HG03064 (cell line): Measurements from ENCODE around the gene DNAH8.
"Not testable (repeated sequence)": the region's sequence is repeated elsewhere in the genome, so short reads cannot be mapped to it uniquely, and the experiment has no call there.

Source experiments
- ATAC-seq: cut with Tn5 transposase; IDR thresholded peaks from one replicate; pipeline ENCODE4 v1.9.1; 2021; ENCODE audit warnings: low read depth; ENCODE audit not compliant: unreplicated experiment

Gene DNAH8

DNA sequence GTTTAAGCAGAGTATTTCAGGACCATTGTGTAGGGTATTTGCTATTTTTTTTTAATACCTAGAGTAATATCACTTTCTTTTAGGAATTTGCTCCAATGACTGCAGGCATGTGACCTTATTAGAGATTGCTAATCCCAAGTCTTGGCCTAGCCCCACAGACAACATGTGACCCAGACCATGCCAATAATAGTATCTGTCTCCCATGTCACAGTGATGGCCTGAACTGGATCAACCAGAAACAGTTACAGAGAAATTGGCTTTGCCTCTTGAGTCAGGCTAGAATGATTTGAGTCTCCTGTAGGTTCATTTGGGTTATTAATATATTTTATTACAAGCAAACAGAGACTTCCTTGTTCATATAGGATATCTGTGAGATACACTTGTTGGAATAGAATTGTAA is 116.8 kb downstream of the DNAH8 start:
- no peak for ATAC-seq

DNA sequence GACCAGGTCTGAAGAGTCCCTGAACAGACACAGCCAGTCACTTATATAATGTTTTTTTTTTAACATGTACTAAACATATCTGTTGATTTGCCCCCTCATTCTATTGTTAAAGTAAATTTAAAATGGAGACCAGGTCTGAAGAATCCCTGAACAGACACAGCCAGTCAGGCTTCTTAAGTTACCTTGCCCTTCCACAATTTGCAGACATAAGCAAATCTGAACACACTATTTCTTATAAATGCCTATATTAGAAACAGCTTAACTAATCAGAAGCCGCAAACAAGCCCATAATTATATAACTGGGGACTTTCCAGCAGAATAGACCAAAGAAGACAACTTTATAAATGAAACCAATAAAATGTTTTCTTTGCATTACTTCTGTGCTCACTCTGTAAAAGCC is 118.2 kb downstream of the DNAH8 start:
- ATAC-seq = no peak

- no peak for ATAC-seq
These were observed 121.5 kb downstream of the DNAH8 start for GRCh38 chr6:38836585-38836984.

GRCh38 chr6:38837101-38837500 is 122.0 kb downstream of the DNAH8 start:
- no peak for ATAC-seq

GRCh38 chr6:38843798-38844197 is 128.7 kb downstream of the DNAH8 start:
- ATAC-seq = no peak

GRCh38 chr6:38845931-38846330 is 130.8 kb downstream of the DNAH8 start:
- ATAC-seq = no peak

- no peak for ATAC-seq
These were observed 131.2 kb downstream of the DNAH8 start for GRCh38 chr6:38846361-38846760.

DNA sequence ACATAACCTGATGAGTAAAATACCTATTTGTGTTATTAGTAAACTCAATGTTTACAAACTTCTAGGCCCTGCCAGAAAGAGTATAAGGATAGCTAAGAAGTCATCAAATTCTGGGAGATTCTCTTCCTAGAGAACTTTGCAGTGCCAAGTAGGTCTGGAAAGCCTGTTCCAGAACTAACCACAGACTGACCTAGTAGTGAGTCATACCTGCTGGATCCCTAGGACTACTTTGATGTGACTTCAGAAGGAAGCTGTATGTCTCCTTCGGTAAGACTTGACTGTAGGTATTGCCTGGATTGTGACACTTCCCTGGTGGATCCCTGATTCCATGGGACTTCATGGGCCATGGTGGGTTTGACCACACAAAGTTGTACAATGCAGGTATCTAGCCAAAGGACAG is 131.7 kb downstream of the DNAH8 start:
- no peak for ATAC-seq

- no peak for ATAC-seq
These were observed 132.4 kb downstream of the DNAH8 start for GRCh38 chr6:38847497-38847896.

DNA sequence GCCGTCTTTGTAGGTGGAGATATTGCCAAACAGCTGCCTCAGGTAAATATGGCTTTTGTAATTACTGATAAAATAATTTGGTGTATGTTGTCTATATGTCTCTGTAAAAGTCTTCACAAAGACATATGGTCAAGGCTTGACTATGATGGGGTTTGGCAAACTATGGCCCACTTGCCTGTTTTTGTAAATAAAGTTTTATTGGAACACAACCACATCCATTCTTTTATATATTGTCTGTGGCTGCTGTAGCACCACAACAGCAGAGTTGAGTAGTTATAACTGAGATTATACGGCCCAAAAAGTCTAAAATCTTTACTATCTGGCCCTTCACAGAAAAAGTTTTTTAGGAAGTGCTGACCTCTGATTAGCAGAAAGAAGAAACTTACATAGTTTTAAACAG is 133.6 kb downstream of the DNAH8 start:
- no peak for ATAC-seq

DNA sequence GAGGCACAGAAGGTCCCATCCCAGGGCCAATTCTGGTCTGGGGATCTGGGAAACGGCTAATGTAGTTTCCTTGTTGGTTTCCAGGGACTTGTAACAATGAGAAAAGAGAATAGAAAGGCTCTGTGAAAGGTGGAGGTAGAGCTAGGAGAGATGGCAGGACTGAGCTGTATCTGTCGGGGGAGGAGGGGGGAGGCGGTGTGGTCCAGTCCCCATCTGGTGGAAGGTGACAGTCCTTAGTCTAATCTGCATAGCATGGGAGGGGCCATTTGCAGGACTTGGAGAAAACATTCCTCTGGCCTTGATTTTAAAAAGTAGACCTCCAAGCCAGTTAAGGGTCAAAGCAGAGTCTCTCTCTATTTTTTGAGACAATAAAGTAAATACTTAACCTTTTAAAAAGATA is 137.1 kb downstream of the DNAH8 start:
- no peak for ATAC-seq

- no peak for ATAC-seq
These were observed 138.1 kb downstream of the DNAH8 start for GRCh38 chr6:38853236-38853635.

DNA sequence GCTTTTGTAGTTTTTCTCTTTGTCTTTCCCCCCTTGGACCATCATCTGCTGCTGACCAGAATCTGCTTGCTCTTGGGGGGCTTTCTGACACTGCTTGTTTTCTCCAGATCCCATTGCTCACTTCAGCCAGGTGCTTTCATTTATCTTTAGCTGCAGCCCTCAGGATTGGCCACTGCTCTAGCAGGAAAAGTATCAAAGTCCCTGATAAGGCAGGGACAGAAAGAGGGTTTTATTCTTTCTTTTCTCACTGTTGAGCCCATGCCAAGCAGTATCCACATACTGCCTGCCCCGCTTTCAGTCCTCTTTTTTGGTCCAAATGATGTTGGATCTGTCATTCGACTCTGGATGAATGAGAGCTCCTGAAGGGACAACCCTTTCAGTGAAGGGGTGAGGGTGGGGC is 141.4 kb downstream of the DNAH8 start:
- ATAC-seq = no peak

DNA sequence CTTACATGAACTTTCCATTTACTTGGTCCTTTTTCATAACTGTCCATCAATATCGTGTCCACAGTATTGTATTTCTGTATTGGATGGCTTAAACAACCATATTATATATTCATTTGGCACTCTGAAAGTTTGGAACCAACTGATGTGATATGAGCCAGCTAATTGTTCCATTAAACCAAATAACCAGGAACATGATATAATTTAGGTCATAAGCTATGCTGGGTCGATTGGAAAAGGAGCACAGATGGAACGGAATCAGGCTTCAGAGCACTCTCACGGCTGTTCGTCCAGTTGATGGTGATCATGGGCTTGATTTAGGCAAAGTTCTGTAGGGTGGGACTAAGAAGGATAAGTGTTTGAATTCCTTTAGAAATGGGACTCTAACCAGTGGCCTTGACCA is 142.7 kb downstream of the DNAH8 start:
- ATAC-seq = no peak

DNA sequence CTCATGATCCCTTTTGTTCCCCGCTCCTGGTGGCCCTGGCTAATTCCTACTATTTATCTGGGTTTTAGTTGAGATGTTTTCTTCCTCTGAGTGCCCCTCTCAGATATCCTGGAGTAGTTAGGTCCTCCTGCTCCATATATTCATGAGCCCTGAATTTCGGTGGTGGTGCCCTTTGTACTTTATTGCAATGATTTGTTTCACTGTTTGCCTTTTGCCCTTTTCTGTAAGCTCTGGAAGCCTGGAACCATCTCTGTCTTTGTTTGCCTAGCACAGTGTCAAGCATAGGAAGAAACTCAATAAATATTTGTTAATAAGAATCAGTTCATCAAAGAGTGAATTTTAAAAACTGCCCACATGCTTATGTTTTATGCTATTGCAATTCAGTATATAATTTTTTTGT is 144.9 kb downstream of the DNAH8 start:
- ATAC-seq = no peak

- ATAC-seq = no peak
These were observed 146.9 kb downstream of the DNAH8 start for GRCh38 chr6:38861926-38862401.

- ATAC-seq = no peak
These were observed 150.5 kb downstream of the DNAH8 start for GRCh38 chr6:38865521-38866174.

DNA sequence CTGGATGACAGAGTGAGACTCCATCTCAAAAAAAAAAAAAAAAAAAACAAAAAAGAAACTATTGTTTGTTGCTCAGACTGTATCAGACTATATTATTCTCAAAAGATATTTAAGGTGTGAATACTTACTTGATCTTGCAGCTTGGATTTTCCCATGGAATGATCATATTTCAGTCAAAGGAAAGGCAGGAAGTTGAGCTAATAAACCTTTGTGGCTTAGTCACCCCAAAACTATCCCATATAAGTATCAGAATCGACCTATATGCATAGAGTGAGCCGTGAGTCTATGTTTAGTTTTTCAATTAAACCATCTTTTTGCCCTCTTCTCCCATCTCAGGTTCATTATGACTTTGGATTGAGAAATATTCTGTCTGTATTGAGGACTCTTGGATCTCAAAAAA is 152.6 kb downstream of the DNAH8 start:
- ATAC-seq = no peak

- no peak for ATAC-seq
These were observed 156.8 kb downstream of the DNAH8 start for GRCh38 chr6:38871741-38872568.

- no peak for ATAC-seq
These were observed 157.9 kb downstream of the DNAH8 start for GRCh38 chr6:38873001-38873400.

DNA sequence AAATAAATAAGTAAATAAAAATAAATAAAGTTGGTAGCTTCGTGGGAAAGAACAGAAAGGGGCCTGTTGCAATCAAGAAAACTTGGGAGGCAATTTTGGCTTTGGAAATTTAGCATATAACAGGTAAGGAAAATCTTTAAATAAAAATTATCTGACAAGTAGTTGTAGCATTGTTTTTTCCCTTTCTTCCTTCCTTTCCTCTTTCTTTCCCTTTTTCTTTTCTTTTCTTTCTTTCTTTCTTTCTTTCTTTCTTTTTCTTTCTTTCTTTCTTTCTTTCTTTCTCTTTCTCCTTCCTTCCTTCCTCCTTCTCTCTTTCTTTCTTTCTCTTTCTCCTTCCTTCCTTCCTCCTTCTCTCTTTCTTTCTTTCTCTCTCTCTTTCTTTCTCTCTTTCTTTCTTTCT is 158.7 kb downstream of the DNAH8 start:
- not testable (repeated sequence) for ATAC-seq

- no peak for ATAC-seq
These were observed 161.4 kb downstream of the DNAH8 start for GRCh38 chr6:38876475-38876874.
